ENCODE results near the gene LY86. TPM values are rescaled to one million over a fixed set of nuclear protein-coding genes. Genes with fewer than 3 reads are reported as not detected.

The LY86 gene
- total RNA-seq, 4 donors from 2014 or later = 1.7 TPM; not detected in 3

DNA sequence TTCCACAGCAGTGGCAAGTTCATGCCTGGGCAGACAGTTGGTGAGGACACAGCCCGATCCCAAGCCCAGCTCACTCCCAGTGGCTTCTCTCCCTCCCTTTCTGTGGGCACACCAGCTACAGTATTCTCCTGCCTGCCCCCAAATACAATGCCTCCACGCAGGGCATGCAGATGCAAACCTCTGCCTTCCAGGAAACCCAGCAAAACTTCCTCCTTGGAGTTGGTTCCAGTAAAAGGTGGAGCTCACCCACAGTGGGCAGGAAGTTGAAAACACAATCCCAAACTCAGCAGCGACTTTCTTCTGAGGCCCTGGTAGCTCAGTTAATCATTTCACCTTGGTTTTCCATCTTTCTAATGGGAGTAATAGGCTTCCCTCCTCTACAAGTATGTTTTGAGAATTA, 93.7 kb downstream of the LY86 start:
- no peak for TF ChIP-seq POLR2AphosphoS5 (IDR thresholded peaks at IDR 0.05)
- no peak for TF ChIP-seq POLR2A (IDR thresholded peaks at IDR 0.05)
- TF ChIP-seq EP300 (IDR thresholded peaks at IDR 0.05) = no peak
- no peak for TF ChIP-seq CTCF (IDR thresholded peaks at IDR 0.05)
- H3K36me3 ChIP-seq = no peaks in the 10 kb centered on the region
- peak overlapping the region; percentile 42 for H3K27ac ChIP-seq
- no peak overlapping the region for H3K4me3 ChIP-seq
- DNase-seq (ENCODE audit: low spot score in 2 of 2) = no peak
- H3K9me3 ChIP-seq = no peaks in the 10 kb centered on the region
- 34% methylated on average over 3 of the region's 3 CpGs for WGBS
- peaks cover 51% of the 10 kb centered on the region for H3K4me1 ChIP-seq
- H3K27me3 ChIP-seq = no peaks in the 10 kb centered on the region

GRCh38 chr6:6683969-6684833, 95.7 kb downstream of the LY86 start:
- 63% methylated on average over 13 of the region's 13 CpGs for WGBS
- no peak for DNase-seq (ENCODE audit: low spot score in 2 of 2)

DNA sequence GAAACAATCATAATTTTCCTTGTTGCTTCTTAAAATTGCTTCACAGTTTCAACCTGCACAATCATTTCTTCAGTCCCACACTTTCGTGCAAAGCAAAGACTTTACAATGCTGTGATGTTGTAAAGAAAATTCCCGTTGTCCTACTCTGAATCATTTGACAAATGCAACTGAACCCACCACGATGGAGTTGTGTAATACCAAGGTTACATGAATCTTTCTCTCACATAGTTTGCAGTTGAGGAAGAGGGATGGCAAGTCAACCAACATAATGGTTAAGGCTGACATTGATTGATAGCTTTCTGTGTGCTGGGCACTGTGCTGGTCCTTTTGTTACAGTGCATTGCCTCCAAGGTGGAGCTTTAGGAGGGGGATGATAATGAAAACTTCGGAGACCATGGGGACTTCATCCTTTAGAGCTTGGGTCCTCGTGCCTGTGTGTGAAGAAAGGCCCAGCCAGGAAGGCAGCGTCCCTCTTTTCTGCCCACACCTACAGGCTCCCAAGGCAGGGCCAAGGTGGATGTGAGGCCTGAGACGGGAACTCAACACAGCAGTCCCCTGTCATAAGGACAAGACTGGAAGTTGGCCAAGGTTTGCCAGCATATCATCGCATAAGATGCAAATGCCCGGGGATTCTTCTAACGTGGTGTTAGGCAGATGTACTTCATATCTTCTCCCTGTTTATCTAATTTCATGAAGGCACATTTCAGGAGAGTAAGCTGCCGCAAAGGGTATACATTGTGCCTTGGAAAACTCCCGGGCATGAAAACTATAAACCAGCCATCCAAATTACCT, 96.9 kb downstream of the LY86 start:
- Histone ChIP-seq H3K27me3 (no peaks in the 10 kb centered on the region), H3K36me3 (no peaks in the 10 kb centered on the region), H3K27ac (no peak overlapping the region), H3K9me3 (no peaks in the 10 kb centered on the region), H3K4me3 (no peak overlapping the region), H3K4me1 (peaks cover 53% of the 10 kb centered on the region)
- no peak for DNase-seq (ENCODE audit: low spot score in 2 of 2)
- TF ChIP-seq CTCF (IDR thresholded peaks at IDR 0.05) (no peak), EP300 (IDR thresholded peaks at IDR 0.05) (no peak), POLR2AphosphoS5 (IDR thresholded peaks at IDR 0.05) (no peak), POLR2A (IDR thresholded peaks at IDR 0.05) (no peak)
- WGBS = 86% methylated on average over 12 of the region's 12 CpGs

More at GRCh38 chr6:6683969-6684833, 95.7 kb downstream of the LY86 start:
- Histone ChIP-seq H3K4me1 (peaks cover 52% of the 10 kb centered on the region), H3K36me3 (no peaks in the 10 kb centered on the region), H3K9me3 (no peaks in the 10 kb centered on the region), H3K27ac (no peak overlapping the region), H3K27me3 (no peaks in the 10 kb centered on the region), H3K4me3 (no peak overlapping the region)
- TF ChIP-seq CTCF (IDR thresholded peaks at IDR 0.05) (no peak), POLR2A (IDR thresholded peaks at IDR 0.05) (no peak), POLR2AphosphoS5 (IDR thresholded peaks at IDR 0.05) (no peak), EP300 (IDR thresholded peaks at IDR 0.05) (no peak)

GRCh38 chr6:6686176-6686575, 97.7 kb downstream of the LY86 start:
- H3K4me3 ChIP-seq = no peak overlapping the region
- H3K27me3 ChIP-seq = no peaks in the 10 kb centered on the region
- peak overlapping the region; percentile 86 for H3K27ac ChIP-seq
- DNase-seq (ENCODE audit: low spot score in 2 of 2) = no peak
- peaks cover 46% of the 10 kb centered on the region for H3K4me1 ChIP-seq
- H3K9me3 ChIP-seq = no peaks in the 10 kb centered on the region
- TF ChIP-seq EP300 (IDR thresholded peaks at IDR 0.05) (no peak), CTCF (IDR thresholded peaks at IDR 0.05) (no peak), POLR2A (IDR thresholded peaks at IDR 0.05) (no peak), POLR2AphosphoS5 (IDR thresholded peaks at IDR 0.05) (no peak)
- H3K36me3 ChIP-seq = no peaks in the 10 kb centered on the region
- 80% methylated on average over 7 of the region's 7 CpGs for WGBS
